ENCODE results near the gene PDE8A.

DNA sequence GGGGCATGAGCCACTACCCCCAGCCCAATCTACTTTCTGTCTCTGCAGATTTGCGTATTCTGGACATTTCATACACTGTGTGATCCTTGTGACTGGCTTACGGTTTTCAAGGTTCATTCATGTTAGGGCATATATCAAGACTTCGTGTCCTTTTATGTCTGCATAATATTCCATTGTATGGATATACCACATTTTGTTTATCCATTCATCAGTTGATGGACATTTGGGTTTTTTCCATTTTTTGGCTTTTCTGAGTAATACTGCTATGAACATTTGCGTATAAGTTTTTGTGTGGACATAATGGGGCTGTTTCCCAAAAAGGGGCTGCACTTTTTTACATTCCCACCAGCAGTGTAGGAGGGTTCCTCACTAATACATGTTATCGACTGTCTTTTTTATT lies 106.6 kb downstream of the PDE8A start:
- TF ChIP-seq, protein P1, sequence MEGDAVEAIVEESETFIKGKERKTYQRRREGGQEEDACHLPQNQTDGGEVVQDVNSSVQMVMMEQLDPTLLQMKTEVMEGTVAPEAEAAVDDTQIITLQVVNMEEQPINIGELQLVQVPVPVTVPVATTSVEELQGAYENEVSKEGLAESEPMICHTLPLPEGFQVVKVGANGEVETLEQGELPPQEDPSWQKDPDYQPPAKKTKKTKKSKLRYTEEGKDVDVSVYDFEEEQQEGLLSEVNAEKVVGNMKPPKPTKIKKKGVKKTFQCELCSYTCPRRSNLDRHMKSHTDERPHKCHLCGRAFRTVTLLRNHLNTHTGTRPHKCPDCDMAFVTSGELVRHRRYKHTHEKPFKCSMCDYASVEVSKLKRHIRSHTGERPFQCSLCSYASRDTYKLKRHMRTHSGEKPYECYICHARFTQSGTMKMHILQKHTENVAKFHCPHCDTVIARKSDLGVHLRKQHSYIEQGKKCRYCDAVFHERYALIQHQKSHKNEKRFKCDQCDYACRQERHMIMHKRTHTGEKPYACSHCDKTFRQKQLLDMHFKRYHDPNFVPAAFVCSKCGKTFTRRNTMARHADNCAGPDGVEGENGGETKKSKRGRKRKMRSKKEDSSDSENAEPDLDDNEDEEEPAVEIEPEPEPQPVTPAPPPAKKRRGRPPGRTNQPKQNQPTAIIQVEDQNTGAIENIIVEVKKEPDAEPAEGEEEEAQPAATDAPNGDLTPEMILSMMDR (conservative IDR thresholded peaks at IDR 0.05; ENCODE audit: low read depth, low read length) = no peak
- TF ChIP-seq POLR2A (IDR thresholded peaks at IDR 0.05; ENCODE audit: low read depth, low read length) (no peak), FOS (IDR thresholded peaks at IDR 0.05; ENCODE audit: low read depth, low read length) (no peak), BHLHE40 (IDR thresholded peaks at IDR 0.05; ENCODE audit: low read depth, low read length) (no peak), RCOR1 (IDR thresholded peaks at IDR 0.05; ENCODE audit: insufficient replicate concordance, low read length) (no peak), RFX5 (IDR thresholded peaks at IDR 0.05; ENCODE audit: low read depth, low read length) (no peak)
